GM18873 (cell line): ENCODE measurements around the gene DNMT3A.

Experiments used
- ATAC-seq: cut with Tn5 transposase; IDR thresholded peaks from one replicate; pipeline ENCODE4 v1.9.1; 2021; ENCODE audit warnings: mild to moderate bottlenecking, moderate library complexity, moderate number of reproducible peaks; ENCODE audit not compliant: unreplicated experiment, low FRiP score

Gene DNMT3A

DNA sequence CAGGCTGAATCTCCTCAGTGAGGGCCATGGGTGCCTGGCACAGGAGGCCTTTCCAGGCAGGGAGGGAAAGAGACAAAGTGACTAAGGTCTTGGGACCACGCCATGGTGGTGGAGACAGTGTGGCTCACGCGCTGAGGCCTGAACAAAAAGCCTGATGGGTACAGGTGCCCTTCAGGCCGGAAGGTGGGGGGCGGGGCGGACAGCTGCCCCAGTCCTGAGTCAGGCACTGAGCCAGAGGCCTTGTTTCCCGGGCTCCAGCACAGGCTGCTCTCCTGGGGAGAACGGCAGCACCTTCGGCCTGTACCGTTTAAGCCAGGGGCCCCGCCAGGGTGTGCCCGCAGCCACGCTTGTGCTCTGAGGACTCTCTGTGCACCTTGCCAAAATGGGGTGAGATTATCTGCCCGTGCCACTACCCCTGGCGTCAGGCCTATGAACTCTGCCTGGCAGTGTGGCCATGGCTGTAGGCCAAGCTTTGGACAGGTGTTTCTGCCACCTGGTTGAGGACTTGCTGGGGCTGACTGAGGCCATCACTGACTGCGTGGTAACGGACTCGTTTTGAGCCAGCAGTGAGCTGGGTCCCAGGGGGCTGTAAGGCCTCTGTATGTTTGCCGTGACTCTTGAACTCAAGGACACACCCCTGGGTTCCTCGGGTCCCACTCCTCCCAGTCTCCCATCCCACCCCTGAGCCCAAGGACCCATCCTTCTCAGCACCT lies 31.7 kb upstream of the DNMT3A start:
- no peak for ATAC-seq

DNA sequence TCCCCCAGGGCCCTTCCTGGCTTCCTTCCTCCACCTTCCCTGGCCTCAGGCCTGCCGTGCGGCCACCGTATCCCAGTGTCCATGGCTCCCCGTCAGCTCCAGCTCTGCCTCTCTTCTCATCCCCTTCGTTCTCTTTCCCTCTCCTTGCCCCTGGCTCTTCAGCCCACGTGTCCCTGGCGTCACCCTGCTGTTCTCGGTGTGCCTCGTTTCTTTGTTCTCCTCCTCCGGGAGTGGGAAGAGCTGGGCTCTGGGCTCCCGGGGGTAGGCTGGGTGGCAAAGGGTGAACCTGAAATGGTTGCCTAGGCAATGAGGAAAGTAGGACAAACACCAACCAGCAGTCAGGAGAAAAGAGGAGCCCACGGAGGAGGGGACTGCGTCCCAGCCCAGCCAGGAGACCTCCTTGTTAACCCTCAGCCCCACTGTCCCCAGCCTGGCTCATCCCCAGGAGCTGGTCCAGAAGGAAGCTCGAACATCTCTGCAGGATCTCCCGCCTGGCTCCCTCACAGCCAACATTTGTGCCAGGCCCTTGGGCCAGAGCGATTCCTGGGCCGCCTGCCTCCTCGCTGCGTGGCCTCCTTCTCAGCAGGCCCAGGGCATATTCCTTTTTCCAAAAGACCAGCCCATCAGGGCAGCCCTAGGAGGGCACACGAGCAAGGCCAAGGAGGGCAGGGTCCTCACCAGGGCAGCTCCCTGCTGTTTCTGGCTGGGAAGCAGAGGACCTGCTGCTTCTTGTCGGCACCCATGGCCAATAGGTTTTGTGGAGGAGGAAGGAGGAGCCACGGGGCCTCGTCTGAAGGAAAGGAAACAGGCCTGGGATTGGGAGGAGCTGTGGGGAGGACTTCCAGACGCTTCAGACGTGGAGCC lies 30.9 kb upstream of the DNMT3A start:
- ATAC-seq = no peak

DNA sequence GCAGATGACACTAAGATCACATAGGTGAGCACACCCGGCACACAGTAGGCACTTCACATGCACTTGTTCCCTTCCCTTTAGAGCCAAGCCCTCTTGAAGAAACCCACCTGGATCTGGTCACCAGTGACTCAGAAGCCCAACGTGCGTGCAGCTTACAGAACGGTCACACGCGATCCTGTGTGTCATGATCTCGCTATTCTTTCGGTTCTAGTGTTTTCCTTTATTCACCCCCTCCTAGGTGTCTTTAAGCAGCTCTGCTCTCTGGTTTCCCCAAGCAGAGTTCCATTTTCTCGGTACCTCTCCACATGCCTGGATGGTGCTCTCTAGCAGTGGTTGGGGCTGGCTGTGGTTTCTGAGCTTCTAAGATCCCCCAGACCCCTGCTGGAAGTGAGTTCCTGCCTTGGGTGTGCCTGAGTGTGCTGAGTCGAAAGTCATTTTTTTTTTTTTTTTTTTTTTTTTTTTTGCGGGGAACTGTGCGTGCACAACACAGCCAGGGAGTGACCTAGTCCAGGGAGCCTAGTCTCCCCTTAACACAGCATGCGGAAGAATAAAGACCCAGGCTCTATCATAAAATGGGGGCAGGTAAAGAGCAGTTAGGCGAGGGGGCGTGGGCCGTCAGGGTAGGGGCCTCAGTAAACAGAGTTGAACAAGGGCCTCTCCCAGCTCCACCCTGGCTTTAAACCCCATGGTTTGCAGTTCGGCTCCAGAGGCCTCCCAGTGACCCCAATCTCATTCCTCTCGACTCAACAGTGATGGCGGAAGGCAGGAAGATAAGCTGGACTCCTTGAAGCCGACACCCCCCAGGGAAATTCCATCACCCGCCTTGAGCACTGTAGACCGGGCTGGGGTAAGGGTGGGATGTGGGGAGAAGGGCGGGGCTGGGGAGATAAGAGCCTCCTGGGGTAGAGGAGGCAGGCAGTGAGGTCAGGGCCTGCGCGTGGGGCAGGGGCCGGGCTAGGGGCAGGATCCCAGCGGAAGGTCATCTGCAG lies 29.8 kb upstream of the DNMT3A start:
- ATAC-seq = no peak

DNA sequence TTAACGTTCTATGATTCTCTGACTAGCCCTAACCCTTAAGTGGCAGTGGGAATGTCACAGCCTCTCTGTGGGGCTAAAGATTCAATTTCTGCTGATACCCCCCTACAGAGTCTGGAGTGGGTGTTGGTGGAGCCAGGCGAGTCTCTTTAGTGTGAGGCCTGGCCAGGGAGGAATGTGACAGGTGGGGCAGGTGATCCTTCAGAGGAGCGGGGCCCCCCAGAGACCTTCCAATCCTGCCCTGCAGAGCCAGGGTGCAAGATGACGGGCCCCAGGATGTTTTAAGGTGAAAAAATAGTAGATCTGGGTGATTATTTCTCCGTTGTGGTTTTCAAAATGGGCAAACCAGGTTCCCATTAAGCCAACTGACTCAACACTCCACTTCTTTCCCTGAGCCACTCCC lies 28.2 kb upstream of the DNMT3A start:
- ATAC-seq = no peak

DNA sequence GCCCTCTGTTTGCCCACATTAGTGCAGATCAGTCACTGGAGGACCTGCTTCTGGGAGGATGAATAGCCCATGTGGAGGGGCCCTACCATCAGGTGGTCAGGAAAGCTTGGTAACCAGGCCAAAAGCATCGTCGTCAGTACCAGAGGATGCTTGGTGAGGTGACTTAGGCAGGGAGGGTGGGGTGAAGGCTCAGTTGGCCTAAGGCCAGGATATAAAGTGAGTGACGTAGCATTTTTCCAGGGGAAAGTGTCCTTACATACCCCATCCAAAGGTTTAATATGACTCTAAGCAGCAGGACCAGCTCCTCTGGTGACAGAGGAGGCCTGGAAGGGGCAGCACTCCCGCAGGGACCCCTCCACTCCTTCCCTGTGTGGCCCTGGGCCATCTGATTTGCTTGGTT lies 27.7 kb upstream of the DNMT3A start:
- no peak for ATAC-seq

- no peak for ATAC-seq
Measured at GRCh38 chr2:25368660-25369059, 26.9 kb upstream of the DNMT3A start.

- ATAC-seq = no peak
Measured at GRCh38 chr2:25367296-25367695, 25.6 kb upstream of the DNMT3A start.

- no peak for ATAC-seq
Measured at GRCh38 chr2:25366629-25367028, 24.9 kb upstream of the DNMT3A start.

GRCh38 chr2:25365241-25365640 lies 23.5 kb upstream of the DNMT3A start:
- ATAC-seq = no peak

GRCh38 chr2:25363733-25364132 lies 22.0 kb upstream of the DNMT3A start:
- ATAC-seq = no peak

DNA sequence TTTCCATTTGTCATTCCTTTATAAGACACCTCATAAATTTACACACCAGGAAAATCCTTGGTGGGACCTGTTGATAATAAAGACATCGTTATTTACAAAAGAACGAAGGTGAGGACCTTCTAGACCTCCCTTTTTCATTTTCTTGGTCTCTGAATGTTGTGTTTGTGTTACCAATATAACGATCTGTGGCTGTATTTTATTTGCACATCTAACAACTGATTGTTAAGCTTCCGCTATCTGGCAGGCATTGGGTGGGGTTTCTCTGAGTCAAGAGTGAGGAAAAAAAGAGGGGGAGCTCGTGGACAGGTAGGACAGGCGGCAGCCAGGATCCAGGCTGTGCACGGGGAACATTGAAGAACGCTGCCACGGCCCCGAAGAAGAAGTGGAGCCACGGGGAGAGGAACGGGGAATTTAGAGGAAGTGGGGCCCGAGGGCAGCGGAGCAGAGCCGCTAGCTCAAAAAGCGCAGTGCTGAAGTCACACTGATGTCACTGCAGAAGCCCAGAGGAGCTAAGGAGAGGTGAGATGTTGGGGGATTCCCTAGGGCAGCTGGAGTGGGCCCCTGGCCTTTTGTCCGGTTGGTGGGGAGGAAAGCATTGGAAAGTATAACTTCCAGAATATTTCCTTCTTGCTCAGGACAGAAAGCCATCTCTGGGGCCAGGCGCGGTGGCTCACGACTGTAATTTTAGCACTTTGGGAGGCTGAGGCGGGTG lies 20.9 kb upstream of the DNMT3A start:
- ATAC-seq = peak; percentile 54

DNA sequence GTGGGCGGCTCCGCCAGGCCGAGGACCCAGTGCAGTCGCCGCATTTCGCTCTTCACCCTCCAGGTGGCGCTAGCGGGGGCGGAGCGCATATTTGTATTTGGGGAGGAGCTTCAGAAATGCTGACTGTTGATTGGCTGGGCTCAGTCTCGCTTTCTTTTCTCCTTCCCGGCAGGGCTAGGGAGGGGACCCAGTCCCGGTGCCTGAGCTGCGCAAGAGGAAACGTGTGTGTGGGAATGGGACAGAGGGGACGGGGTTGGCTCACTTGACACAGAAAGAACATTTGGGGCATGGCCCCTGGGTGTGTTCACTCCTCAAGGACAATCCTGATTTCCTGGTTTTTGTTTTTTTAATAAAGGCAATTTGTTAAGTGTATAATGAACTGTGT lies 20.3 kb upstream of the DNMT3A start:
- peak; percentile 73 for ATAC-seq

GRCh38 chr2:25361261-25362048 lies 19.7 kb upstream of the DNMT3A start:
- no peak for ATAC-seq

DNA sequence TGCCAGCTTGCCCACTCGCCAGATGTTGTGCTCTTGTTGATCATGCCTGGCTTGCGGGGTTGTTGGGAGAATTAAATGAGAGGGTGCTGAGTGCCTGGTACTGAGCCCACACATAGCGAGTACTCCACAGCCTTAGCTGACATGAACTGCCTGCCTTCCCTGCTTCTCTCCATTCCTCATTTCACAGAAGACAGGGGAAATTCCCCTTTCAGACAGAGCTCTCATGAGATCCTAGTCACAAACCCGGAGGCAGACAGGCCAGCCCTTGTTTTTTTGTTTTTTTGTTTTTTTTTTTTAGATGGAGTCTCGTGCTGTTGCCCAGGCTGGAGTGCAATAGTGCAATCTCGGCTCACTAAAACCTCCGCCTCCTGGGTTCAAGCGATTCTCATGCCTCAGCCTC lies 17.1 kb upstream of the DNMT3A start:
- no peak for ATAC-seq

DNA sequence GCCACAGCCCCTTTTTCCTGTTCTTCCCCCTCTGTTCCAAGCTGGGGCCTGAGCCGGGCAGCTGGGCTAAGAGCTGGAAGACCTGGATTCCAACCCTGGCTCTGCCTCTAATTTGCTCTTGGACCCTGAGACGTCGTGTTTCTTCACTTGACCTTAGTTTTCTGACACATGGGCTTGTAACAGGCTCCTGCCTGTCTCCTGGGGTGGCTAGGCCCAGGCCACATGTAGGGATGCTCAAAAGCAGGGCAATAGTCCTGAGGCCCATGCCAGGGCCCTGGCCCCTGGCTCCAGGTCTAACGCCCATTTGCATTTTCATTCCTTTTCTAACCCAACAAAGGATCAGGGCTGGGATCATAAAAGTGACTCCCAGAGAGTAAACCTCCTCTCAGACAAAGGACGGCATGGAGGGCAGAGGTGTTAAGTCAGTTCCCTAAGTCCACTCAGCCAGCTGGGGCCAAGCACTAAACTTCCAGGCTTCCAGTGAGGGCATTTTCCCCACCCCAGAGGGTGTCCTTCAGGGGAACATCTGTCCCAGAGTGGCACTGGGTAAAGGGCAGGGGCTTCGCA lies 16.6 kb upstream of the DNMT3A start:
- ATAC-seq = no peak

DNA sequence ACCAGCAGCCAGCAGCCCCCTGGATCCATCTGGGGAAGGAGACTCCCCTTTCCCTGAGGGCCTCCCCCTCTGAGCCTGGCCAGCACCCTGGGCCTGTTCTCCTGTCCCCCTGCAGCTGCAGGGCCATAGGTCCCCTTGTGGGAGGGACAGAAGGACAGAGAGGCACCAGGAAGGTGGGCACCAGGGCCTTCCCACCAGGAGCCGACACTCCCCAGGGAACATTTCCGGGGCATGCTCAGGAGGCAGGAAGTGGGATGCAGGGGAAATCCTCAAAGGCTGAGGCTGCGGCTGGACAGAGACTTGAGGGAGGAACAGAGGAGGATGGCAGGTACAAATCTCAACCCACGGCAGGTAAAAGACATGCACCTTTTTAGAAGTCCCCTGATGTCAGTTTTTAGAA lies 14.4 kb upstream of the DNMT3A start:
- no peak for ATAC-seq

DNA sequence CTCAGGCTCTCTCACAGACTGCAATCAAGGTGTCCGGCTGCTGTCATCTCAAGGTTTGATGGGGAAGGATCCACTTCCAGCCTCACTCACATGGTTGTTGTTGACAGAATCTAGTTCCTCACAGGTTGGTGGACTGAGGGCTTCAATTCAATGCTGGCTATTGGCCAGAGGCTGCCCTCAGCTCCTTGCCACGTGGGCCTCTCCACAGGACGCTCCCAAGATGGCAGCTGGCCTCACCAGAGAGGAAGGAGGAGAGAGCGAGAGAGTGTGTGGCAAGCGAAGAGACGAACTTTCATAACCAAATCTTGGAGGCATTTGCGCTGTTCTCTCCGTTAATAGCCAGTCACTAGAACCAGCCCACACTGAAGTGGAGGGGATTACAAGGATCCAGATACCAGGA lies 13.5 kb upstream of the DNMT3A start:
- no peak for ATAC-seq

- no peak for ATAC-seq
Measured at GRCh38 chr2:25354116-25354515, 12.4 kb upstream of the DNMT3A start.

GRCh38 chr2:25349397-25349796 lies 7.7 kb upstream of the DNMT3A start:
- ATAC-seq = no peak
